ENCODE measurements around the gene STEAP1B.

The STEAP1B gene

DNA sequence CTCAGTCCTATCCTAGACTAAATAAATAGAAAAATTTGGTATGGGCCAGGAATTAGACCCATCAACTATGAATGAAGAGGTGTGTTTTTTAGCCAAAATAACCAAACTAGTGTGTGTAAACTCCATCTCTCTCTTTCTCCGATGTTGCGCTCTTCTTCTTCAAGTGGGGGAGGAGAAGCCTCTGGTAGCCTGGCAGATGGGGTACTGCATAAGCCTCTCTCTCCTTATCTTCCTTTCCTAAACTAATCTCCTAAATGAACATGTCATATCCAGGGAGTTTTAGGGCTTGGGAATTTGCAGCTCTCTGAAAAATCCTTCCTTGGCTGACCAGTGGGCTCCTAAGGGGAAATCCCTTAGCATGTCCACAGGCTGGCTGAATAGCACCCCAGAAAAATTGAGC, 86.8 kb downstream of the STEAP1B start:
- TF ChIP-seq, protein P1, sequence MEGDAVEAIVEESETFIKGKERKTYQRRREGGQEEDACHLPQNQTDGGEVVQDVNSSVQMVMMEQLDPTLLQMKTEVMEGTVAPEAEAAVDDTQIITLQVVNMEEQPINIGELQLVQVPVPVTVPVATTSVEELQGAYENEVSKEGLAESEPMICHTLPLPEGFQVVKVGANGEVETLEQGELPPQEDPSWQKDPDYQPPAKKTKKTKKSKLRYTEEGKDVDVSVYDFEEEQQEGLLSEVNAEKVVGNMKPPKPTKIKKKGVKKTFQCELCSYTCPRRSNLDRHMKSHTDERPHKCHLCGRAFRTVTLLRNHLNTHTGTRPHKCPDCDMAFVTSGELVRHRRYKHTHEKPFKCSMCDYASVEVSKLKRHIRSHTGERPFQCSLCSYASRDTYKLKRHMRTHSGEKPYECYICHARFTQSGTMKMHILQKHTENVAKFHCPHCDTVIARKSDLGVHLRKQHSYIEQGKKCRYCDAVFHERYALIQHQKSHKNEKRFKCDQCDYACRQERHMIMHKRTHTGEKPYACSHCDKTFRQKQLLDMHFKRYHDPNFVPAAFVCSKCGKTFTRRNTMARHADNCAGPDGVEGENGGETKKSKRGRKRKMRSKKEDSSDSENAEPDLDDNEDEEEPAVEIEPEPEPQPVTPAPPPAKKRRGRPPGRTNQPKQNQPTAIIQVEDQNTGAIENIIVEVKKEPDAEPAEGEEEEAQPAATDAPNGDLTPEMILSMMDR (IDR thresholded peaks at IDR 0.05; ENCODE audit: low read depth, low read length): no peak
- no peak overlapping the region for H3K4me3 ChIP-seq (ENCODE audit: low read depth, low read length)

DNA sequence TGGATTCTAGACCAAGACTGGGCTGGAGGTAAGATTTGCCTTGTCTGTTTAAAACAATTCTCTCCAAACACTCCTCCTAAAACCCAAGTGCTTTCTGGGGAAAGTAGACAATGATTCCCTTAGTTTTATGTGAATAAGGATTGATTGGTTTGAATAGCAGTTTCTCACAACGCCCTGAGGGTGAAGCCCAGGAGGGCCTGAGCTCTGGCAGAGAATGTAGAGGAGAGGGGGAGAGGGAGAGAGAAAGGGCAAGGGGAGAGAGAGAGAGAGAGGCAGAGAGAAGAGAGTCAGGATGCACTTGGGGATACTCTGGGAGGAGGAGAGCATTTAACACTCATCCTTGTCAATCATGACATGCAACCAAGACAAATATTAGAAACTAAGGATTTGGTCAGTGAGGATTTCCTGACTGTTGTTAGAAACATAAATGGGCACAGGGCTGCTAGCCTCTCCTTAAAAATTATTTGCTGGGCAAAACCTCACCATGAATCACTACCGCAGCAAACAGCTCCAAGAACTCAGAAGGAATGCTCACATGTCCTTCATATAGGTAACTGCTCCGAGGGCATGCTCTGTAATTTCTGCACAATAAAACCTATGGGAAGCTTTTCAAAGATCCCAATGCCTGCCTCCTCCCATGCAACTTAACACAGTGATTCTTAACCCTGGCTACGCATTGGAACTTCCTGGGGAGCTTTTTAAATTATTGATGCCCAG, 87.9 kb downstream of the STEAP1B start:
- TF ChIP-seq, protein P1 (IDR thresholded peaks at IDR 0.05; ENCODE audit: low read depth, low read length): no peak
- H3K4me3 ChIP-seq (ENCODE audit: low read depth, low read length): no peak overlapping the region

DNA sequence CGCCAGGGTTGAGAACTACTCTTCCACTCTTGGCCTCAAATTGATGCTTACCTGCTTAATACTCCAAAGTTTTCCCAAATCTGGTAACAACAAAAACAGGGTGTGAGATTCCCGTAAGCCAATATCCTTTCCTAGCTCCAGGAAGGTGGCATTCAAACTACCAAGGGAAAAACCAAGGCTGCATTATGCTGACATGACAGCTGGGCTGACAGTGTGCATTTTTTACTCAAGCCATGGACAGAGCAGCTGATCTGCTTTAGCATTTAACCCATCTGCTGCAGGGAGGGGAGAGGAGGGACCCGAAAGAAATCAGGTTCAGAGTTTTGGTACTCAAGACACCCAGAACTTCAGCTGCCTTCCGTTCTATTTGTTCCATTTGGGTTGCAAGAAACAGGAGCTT, 93.3 kb downstream of the STEAP1B start:
- TF ChIP-seq, protein P1 (IDR thresholded peaks at IDR 0.05; ENCODE audit: low read depth, low read length): no peak

DNA sequence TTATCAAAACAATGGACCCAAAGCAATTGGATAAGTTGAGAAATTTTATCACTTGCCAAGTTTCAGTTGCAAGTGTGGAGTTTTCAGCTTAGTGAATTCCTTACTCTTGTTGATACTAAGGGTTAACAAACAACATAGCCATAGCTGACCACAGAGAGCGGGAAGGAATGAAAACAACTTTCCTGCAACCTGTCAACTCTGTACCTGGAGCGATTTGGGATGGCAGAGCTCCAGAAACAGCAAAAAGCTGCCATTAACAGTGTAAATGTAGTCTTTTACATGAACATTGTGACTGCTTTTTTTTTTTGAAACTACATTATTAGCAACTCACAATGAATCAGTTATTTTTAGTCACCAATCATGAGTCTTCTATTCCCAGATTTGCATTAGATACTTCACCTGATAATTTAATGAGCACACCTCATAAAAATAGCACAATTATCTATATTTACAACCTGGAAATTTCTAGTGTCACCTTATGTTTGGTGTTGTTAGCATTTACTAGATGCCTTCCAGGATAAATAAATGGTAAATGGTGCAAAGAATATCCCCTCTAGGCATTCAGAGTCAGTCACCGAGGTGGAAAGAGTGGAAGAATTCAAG, 95.5 kb downstream of the STEAP1B start:
- TF ChIP-seq, protein P1 (IDR thresholded peaks at IDR 0.05; ENCODE audit: low read depth, low read length): no peak
- no peak overlapping the region for H3K4me3 ChIP-seq (ENCODE audit: low read depth, low read length)

More for the DNA sequence above, 93.3 kb downstream of the STEAP1B start:
- no peak overlapping the region for H3K4me3 ChIP-seq (ENCODE audit: low read depth, low read length)

DNA sequence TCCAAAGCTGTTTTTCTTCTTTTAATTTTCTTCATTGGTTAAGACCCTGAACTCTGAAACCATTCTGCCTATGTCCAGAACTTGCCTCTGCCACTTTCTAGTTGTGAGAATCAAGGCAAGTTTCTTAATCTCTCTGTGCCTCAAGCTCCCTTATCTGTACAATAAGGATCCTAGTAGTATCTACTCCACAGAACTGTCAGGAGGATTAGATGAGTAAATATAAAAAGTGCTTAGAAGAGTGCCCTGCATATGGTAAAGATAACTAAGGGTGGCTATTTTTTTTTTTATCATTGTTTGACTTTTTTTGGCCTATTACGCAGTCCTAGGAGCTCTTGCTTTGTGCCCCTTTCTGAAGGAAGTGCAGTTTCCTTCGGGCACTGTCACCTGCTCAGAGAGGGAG, 96.6 kb downstream of the STEAP1B start:
- TF ChIP-seq, protein P1 (IDR thresholded peaks at IDR 0.05; ENCODE audit: low read depth, low read length): no peak

DNA sequence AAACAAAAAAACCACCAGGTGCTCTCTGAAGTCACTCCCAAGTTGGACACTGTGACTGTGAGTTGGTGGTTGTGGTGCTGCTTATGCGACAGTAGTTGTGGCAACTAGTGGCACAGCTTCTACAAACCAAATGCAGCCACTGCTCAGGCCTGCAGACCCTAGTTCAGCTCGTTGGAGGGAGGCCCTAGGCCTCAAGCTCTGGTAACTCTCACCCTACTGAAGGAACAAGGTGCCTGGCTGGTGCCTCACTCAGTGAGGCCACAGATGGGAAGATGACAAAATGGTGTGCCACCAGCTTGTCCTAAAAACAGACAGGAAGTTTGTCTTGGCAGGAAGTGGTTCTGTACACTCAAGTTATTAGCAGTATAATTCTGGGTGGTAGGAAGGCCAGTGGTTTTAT, 97.7 kb downstream of the STEAP1B start:
- H3K4me3 ChIP-seq (ENCODE audit: low read depth, low read length): no peak overlapping the region

More for the DNA sequence above, 96.6 kb downstream of the STEAP1B start:
- no peak overlapping the region for H3K4me3 ChIP-seq (ENCODE audit: low read depth, low read length)

More for the DNA sequence above, 97.7 kb downstream of the STEAP1B start:
- TF ChIP-seq, protein P1 (IDR thresholded peaks at IDR 0.05; ENCODE audit: low read depth, low read length): no peak

Measured in WI38 (cell line).